ENCODE data around the gene MYOG. TPM values are rescaled to one million over a fixed set of nuclear protein-coding genes. Genes with fewer than 3 reads are reported as not detected.

Gene MYOG
- total RNA-seq, 1 experiment from 2014 or later: not detected

- Mint-ChIP-seq H3K9me3 (ENCODE audit: low read depth, unreplicated experiment) (no peaks in the 10 kb centered on the region), H3K4me1 (ENCODE audit: low read depth, unreplicated experiment) (peaks cover 8% of the 10 kb centered on the region), H3K36me3 (ENCODE audit: insufficient read depth, unreplicated experiment) (no peaks in the 10 kb centered on the region), H3K27me3 (ENCODE audit: unreplicated experiment) (peaks cover 98% of the 10 kb centered on the region), H3K4me3 (ENCODE audit: low read depth, unreplicated experiment) (no peak overlapping the region), H3K27ac (ENCODE audit: unreplicated experiment) (no peak overlapping the region)
- TF ChIP-seq, protein P1, sequence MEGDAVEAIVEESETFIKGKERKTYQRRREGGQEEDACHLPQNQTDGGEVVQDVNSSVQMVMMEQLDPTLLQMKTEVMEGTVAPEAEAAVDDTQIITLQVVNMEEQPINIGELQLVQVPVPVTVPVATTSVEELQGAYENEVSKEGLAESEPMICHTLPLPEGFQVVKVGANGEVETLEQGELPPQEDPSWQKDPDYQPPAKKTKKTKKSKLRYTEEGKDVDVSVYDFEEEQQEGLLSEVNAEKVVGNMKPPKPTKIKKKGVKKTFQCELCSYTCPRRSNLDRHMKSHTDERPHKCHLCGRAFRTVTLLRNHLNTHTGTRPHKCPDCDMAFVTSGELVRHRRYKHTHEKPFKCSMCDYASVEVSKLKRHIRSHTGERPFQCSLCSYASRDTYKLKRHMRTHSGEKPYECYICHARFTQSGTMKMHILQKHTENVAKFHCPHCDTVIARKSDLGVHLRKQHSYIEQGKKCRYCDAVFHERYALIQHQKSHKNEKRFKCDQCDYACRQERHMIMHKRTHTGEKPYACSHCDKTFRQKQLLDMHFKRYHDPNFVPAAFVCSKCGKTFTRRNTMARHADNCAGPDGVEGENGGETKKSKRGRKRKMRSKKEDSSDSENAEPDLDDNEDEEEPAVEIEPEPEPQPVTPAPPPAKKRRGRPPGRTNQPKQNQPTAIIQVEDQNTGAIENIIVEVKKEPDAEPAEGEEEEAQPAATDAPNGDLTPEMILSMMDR (IDR thresholded peaks at IDR 0.05; ENCODE audit: unreplicated experiment): no peak
- intact Hi-C loops (cut with micrococcal nuclease; ENCODE audit: unreplicated experiment): no loop called here
- no TSS peak for BruUV-seq (replicated peaks)
- CTCF ChIA-PET: interaction anchor here (0.7 to 1.6 kb wide), 2 partner anchors 171 to 896 kb away, joined by 5 to 9 read pairs; no protein-coding TSS in a partner anchor
- no peak for DNase-seq
These were observed 40.5 kb downstream of the MYOG start for GRCh38 chr1:203045336-203045735.

DNA sequence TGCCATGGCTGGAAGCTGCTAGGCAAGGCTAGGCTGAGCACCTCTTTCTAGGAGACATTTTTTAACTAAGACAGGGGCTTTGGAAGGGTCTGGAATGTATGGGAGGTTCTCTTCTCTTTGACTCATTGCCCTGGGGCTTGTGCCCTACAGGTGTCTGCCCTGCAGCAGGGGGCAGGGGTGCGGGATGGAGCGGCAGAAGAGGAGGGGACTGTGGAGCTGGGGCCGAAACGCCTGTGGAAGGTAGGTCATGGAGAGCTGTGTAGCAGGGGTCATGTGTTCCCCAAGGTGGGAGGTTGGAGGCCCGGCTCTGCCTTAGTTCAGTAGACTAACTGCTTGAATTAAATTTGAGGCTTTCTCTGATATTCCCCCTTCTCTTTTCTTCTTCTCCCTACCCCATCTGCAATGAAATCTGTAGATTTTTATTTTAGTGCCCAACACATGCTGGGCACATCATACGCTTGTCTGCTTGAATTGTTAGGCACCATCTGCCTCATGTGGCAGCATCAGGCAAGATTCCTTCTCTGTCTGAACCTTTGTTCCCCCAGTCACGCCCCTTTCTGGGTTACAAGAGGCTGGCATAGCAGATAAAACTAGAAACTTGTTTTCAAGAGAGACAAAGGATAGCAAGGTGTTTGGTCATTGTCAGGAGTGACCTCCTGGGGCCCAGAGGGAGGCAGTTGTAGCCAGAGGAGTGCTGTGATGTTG lies 41.1 kb downstream of the MYOG start:
- Mint-ChIP-seq H3K9me3 (ENCODE audit: low read depth, unreplicated experiment) (no peaks in the 10 kb centered on the region), H3K27ac (ENCODE audit: unreplicated experiment) (no peak overlapping the region), H3K27me3 (ENCODE audit: unreplicated experiment) (peaks cover 98% of the 10 kb centered on the region), H3K4me1 (ENCODE audit: low read depth, unreplicated experiment) (peaks cover 8% of the 10 kb centered on the region), H3K4me3 (ENCODE audit: low read depth, unreplicated experiment) (no peak overlapping the region), H3K36me3 (ENCODE audit: insufficient read depth, unreplicated experiment) (no peaks in the 10 kb centered on the region)
- DNase-seq: no peak
- BruUV-seq (replicated peaks): no TSS peak
- intact Hi-C loops (cut with micrococcal nuclease; ENCODE audit: unreplicated experiment): no loop called here
- TF ChIP-seq, protein P1 (IDR thresholded peaks at IDR 0.05; ENCODE audit: unreplicated experiment): no peak
- CTCF ChIA-PET: no interaction called here

GRCh38 chr1:203043830-203044545 lies 41.8 kb downstream of the MYOG start:
- Mint-ChIP-seq H3K9me3 (ENCODE audit: low read depth, unreplicated experiment) (no peaks in the 10 kb centered on the region), H3K27ac (ENCODE audit: unreplicated experiment) (no peak overlapping the region), H3K4me1 (ENCODE audit: low read depth, unreplicated experiment) (peaks cover 8% of the 10 kb centered on the region), H3K27me3 (ENCODE audit: unreplicated experiment) (peaks cover 100% of the 10 kb centered on the region), H3K36me3 (ENCODE audit: insufficient read depth, unreplicated experiment) (no peaks in the 10 kb centered on the region), H3K4me3 (ENCODE audit: low read depth, unreplicated experiment) (no peak overlapping the region)
- TF ChIP-seq, protein P1 (IDR thresholded peaks at IDR 0.05; ENCODE audit: unreplicated experiment): no peak
- BruUV-seq (replicated peaks): no TSS peak
- intact Hi-C loops (cut with micrococcal nuclease; ENCODE audit: unreplicated experiment): no loop called here
- no peak for DNase-seq
- CTCF ChIA-PET: interaction anchor here (1.5 to 5.4 kb wide), 2 partner anchors 173 to 221 kb away, joined by 3 to 88 read pairs; no protein-coding TSS in a partner anchor

DNA sequence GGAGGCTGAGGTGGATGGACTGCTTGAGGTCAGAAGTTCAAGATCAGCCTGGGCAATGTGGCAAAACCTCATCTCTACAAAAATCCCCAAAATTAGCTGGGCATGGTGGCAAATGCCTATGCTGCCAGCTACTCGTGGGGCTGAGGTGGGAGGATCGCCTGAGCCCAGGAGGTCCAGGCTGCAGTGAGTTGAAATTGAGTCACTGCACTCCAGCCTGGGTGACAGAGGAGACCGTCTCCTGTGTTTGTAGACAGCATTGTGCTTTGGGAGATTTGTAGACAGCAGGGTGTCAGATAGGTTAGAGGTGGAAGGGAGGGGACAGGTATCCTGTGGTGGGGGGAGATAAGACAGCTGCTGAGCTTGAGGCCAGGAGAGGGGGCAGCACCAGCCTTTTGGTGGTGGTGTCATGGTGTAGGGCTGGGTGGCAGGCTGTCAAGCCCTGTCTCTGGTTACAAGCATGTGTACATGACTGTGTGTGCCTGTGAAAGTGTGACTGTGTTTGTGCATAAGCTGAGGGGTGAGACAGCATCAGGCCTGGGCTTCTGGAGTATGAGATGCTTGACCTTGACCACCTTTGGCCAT lies 44.4 kb downstream of the MYOG start:
- no TSS peak for BruUV-seq (replicated peaks)
- H3K36me3 Mint-ChIP-seq (ENCODE audit: insufficient read depth, unreplicated experiment): no peaks in the 10 kb centered on the region
- peaks cover 100% of the 10 kb centered on the region for H3K27me3 Mint-ChIP-seq (ENCODE audit: unreplicated experiment)
- H3K4me3 Mint-ChIP-seq (ENCODE audit: low read depth, unreplicated experiment): no peak overlapping the region
- TF ChIP-seq, protein P1 (IDR thresholded peaks at IDR 0.05; ENCODE audit: unreplicated experiment): no peak
- CTCF ChIA-PET: interaction anchor here (0.7 to 5.4 kb wide), 4 partner anchors 15 to 228 kb away, joined by 3 to 88 read pairs (median 4); partner anchors contain the start of gene PPFIA4
- intact Hi-C loops (cut with micrococcal nuclease; ENCODE audit: unreplicated experiment): no loop called here
- no peaks in the 10 kb centered on the region for H3K4me1 Mint-ChIP-seq (ENCODE audit: low read depth, unreplicated experiment)
- H3K9me3 Mint-ChIP-seq (ENCODE audit: low read depth, unreplicated experiment): no peaks in the 10 kb centered on the region
- H3K27ac Mint-ChIP-seq (ENCODE audit: unreplicated experiment): no peak overlapping the region
- no peak for DNase-seq
